Gastrocnemius medialis (tissue), 4 donors: ENCODE measurements around the gene CPLANE1. TPM values are rescaled to one million over a fixed set of nuclear protein-coding genes. Genes with fewer than 3 reads are reported as not detected.

Experiments used
- ATAC-seq, 2 donors: fragments of 150-250 bp; one replicate each; pipeline ENCODE4 v1.9.1; 2016
- DNase-seq, 2 donors: peaks; one replicate each; pipeline ENCODE4 v3.0.0-alpha.2; 2019
- H3K27ac ChIP-seq, 4 donors: fragments of 200-600 bp; sonication (generic); 1 replicate in 1 of 4; 2 replicates in 3 of 4; pipeline ENCODE4 v1.5.1; 2016 to 2018; ENCODE audit warnings: mild to moderate bottlenecking in 2 of 4, moderate library complexity in 1 of 4
- H3K27me3 ChIP-seq, 3 donors: fragments of 200-600 bp; sonication (generic) in 2 of 3; 1 replicate in 1 of 3; 2 replicates in 2 of 3; pipeline versions ENCODE4 v1.5.1 to v1.6.0; 2016 to 2019; ENCODE audit warnings: mild to moderate bottlenecking in 1 of 3, moderate library complexity in 1 of 3
- H3K36me3 ChIP-seq, 2 donors: fragments of 200-600 bp; sonication (generic) in 1 of 2; one replicate each; pipeline ENCODE4 v1.5.1; 2017 to 2018
- H3K4me1 ChIP-seq, 2 donors: fragments of 200-600 bp; sonication (generic) in 1 of 2; one replicate each; pipeline ENCODE4 v1.5.1; 2016 to 2017; ENCODE audit warnings: mild to moderate bottlenecking in 2 of 2
- H3K4me3 ChIP-seq, 4 donors: fragments of 200-600 bp; sonication (generic) in 3 of 4; 1 replicate in 1 of 4; 2 replicates in 3 of 4; pipeline ENCODE4 v1.5.1; 2016 to 2019; ENCODE audit warnings: mild to moderate bottlenecking in 2 of 4
- H3K9me3 ChIP-seq, 3 donors: fragments of 200-600 bp; sonication (generic) in 2 of 3; 1 replicate in 1 of 3; 2 replicates in 2 of 3; pipeline ENCODE4 v1.5.1; 2016 to 2019
- POLR2A ChIP-seq, 2 donors: fragments of 450-650 bp; IDR thresholded peaks; one replicate each; pipeline ENCODE4 v1.6.1; 2017; ENCODE audit warnings: antibody characterized with exemption in 2 of 2, mild to moderate bottlenecking in 2 of 2, moderate library complexity in 2 of 2
- in situ Hi-C, 4 donors: fragments of 200-750 bp; cut with MboI; loops; one replicate each; pipeline versions ENCODE4 v1.15.0 to v1.8.0; 2017; ENCODE audit warnings: low sequenced_read_pairs in 4 of 4
- intact Hi-C: fragments of 100-400 bp; cut with DNase I; formaldehyde crosslinking; loops from one replicate; pipeline ENCODE4 v1.15.1; 2023; ENCODE audit warnings: low total_unique reads
- total RNA-seq, 4 donors: library from RNA; depleted of rRNA; stranded (reverse); fragments of >200 nt; gene quantifications; one replicate each; pipeline versions ENCODE4 v1.1.0 to v1.2.3, GENCODE V29; 2016
- TF ChIP-seq, protein P1 (sequence below), 5 experiments: fragments of 450-650 bp in 3 of 5; fragments of 200-600 bp in 2 of 5; sonication (generic) in 2 of 5; IDR thresholded peaks in 4 of 5; conservative IDR thresholded peaks in 1 of 5; 1 replicate in 4 of 5; 2 replicates in 1 of 5; pipeline ENCODE4 v1.5.1; 2016 to 2019; ENCODE audit warnings: antibody characterized with exemption in 5 of 5, mild to moderate bottlenecking in 3 of 5, moderate library complexity in 3 of 5

Gene CPLANE1
- total RNA-seq, 4 donors from 2014 or later, result 5.3 to 12.5 (median 8.1) TPM

DNA sequence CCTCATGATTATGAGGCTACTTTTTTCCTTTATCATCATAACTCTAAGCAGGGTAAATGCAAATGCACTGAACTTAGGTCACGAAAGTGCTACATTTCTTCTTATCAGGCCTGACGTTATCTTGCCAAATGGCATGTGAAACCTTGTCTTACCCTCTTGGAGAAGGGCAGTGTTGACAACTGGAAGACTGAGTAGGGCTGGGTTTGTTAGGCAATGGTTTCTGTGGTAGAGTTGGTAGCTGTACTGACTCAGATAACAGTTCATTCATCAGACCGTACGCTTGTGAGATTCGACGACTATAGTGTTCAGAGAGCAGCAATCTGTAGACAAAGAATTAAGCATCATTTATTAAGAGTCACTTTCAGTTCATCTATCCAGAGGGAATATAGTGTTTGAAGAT lies 127.7 kb downstream of the CPLANE1 start:
- Histone ChIP-seq H3K27me3 (no peaks in the 10 kb centered on the region), H3K4me1 (no peaks in the 10 kb centered on the region), H3K36me3 (peaks cover 0 to 49% of the 10 kb centered on the region in 2 donors), H3K4me3 (no peak overlapping the region), H3K27ac (no peak overlapping the region), H3K9me3 (no peaks in the 10 kb centered on the region)
- intact Hi-C loops, result no loop called here
- DNase-seq (no peak), ATAC-seq (no peak)
- in situ Hi-C loops, result no loop called here
- TF ChIP-seq POLR2A (IDR thresholded peaks at IDR 0.05), result no peak
- TF ChIP-seq, protein P1, sequence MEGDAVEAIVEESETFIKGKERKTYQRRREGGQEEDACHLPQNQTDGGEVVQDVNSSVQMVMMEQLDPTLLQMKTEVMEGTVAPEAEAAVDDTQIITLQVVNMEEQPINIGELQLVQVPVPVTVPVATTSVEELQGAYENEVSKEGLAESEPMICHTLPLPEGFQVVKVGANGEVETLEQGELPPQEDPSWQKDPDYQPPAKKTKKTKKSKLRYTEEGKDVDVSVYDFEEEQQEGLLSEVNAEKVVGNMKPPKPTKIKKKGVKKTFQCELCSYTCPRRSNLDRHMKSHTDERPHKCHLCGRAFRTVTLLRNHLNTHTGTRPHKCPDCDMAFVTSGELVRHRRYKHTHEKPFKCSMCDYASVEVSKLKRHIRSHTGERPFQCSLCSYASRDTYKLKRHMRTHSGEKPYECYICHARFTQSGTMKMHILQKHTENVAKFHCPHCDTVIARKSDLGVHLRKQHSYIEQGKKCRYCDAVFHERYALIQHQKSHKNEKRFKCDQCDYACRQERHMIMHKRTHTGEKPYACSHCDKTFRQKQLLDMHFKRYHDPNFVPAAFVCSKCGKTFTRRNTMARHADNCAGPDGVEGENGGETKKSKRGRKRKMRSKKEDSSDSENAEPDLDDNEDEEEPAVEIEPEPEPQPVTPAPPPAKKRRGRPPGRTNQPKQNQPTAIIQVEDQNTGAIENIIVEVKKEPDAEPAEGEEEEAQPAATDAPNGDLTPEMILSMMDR (IDR thresholded peaks at IDR 0.05 in 4 of 5, conservative IDR thresholded peaks at IDR 0.05 in 1 of 5), result no peak

DNA sequence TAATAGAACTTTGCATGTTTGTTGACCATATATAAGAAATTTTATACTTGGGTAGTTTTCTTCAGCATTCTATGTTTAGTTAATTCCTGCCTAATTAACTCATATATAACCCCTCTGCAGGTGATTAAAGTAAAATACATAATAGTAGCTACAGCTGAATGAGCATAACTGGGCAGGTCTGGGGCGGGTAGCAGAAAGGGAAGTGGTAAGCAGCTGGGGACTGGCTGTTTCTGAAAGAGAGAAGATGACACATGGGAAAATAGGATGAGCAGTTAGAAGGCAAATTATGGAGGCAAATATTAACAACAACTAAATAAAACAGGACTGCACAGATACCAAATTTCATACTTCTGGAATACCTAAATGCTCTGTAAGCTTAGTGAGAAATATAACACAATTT lies 128.1 kb downstream of the CPLANE1 start:
- TF ChIP-seq, protein P1 (IDR thresholded peaks at IDR 0.05 in 4 of 5, conservative IDR thresholded peaks at IDR 0.05 in 1 of 5), result no peak
- TF ChIP-seq POLR2A (IDR thresholded peaks at IDR 0.05), result no peak
- Histone ChIP-seq H3K27me3 (no peaks in the 10 kb centered on the region), H3K4me1 (no peaks in the 10 kb centered on the region), H3K27ac (no peak overlapping the region), H3K36me3 (peaks cover 0 to 51% of the 10 kb centered on the region in 2 donors), H3K4me3 (no peak overlapping the region), H3K9me3 (no peaks in the 10 kb centered on the region)
- intact Hi-C loops (no loop called here), in situ Hi-C loops (no loop called here)
- ATAC-seq (no peak), DNase-seq (no peak)

DNA sequence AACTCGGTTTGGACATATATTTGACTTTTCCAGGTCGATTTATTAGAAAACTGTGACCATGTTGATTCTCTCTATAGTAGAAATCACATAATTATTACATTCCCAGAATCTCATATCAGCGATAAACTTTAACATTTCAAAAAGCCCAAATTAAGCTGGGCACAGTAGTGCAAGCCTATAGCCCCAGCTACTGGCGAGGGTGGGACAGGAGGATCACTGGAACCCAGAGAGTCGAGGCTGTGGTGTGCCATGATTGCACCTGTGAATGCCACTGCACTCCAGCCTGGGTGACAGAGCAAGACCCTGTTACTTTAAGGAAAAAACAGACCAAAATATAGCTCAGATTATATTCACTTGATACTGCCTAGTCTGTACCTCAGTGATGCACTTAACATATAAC lies 128.9 kb downstream of the CPLANE1 start:
- TF ChIP-seq POLR2A (IDR thresholded peaks at IDR 0.05), result no peak
- TF ChIP-seq, protein P1 (IDR thresholded peaks at IDR 0.05 in 4 of 5, conservative IDR thresholded peaks at IDR 0.05 in 1 of 5), result no peak
- H3K4me1 ChIP-seq, result no peaks in the 10 kb centered on the region

DNA sequence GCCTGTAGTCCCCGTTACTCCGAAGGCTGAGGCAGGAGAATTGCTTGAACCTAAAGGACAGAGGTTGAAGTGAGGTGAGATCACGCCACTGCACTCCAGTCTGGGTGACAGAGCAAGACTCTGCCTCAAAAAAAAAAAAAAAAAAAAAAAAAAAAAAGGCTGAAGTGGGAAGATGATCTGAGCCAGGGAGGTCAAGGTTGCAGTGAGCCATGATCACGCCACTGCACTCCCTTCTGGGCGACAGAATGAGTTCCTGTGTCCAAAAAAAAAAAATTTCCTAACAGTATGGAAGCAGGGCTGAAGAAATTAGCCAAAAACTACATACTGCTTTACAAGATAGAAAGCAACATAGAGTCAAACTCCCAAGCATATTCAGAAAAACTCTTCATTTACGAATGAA lies 132.8 kb downstream of the CPLANE1 start:
- intact Hi-C loops, result no loop called here
- in situ Hi-C loops, result no loop called here
- H3K27me3 ChIP-seq, result no peaks in the 10 kb centered on the region
- H3K27ac ChIP-seq, result no peak overlapping the region
- DNase-seq (no peak), ATAC-seq (no peak)
- no peak for TF ChIP-seq POLR2A (IDR thresholded peaks at IDR 0.05)
- TF ChIP-seq, protein P1 (IDR thresholded peaks at IDR 0.05 in 4 of 5, conservative IDR thresholded peaks at IDR 0.05 in 1 of 5), result no peak
- H3K4me3 ChIP-seq, result no peak overlapping the region
- no peaks in the 10 kb centered on the region for H3K9me3 ChIP-seq
- no peaks in the 10 kb centered on the region for H3K4me1 ChIP-seq
- H3K36me3 ChIP-seq, result peaks cover 0 to 64% of the 10 kb centered on the region in 2 donors

More for the DNA sequence above, 128.9 kb downstream of the CPLANE1 start:
- in situ Hi-C loops, result no loop called here
- Histone ChIP-seq H3K36me3 (peaks cover 0 to 55% of the 10 kb centered on the region in 2 donors), H3K27me3 (no peaks in the 10 kb centered on the region), H3K4me3 (no peak overlapping the region), H3K27ac (no peak overlapping the region), H3K9me3 (no peaks in the 10 kb centered on the region)
- no peak for ATAC-seq
- DNase-seq, result no peak
- intact Hi-C loops, result no loop called here

DNA sequence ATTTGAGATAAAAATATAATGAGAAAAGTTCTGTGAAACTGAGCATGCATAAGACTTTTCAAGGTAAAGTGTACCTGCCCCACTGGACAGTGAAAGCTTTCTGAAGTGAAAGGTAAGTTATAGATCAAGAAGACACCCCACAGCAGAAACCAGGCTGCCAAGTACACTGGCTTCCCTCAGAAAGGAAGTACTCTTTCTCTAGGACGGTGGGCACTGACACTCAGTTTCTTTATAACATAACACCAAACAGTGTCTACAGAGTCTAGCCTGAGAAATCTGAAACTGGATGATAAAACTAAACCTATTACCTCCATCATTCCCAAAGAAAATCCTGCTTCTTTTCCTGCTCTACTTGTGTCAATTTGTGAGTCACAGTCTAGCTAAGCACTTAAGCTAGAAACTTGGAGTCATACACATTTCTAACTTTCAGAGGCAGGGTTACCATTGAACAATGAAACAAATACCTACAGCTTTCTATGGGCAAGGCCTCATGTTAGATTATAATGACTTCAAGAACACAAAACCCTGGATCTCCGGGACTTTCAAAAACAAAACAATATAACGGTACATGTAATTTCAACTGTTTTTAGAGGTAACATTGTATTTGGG lies 136.7 kb downstream of the CPLANE1 start:
- no peak for TF ChIP-seq POLR2A (IDR thresholded peaks at IDR 0.05)
- TF ChIP-seq, protein P1 (IDR thresholded peaks at IDR 0.05 in 4 of 5, conservative IDR thresholded peaks at IDR 0.05 in 1 of 5), result no peak
- Histone ChIP-seq H3K9me3 (no peaks in the 10 kb centered on the region), H3K4me3 (no peak overlapping the region), H3K27me3 (no peaks in the 10 kb centered on the region), H3K27ac (no peak overlapping the region), H3K36me3 (peaks cover 0 to 48% of the 10 kb centered on the region in 2 donors), H3K4me1 (no peaks in the 10 kb centered on the region)
- DNase-seq (no peak), ATAC-seq (no peak)
- in situ Hi-C loops, result no loop called here
- intact Hi-C loops, result no loop called here
